LNCAP (cell line): Measurements from ENCODE around the gene VWA7.

Source experiments
- TF ChIP-seq, protein P1 (sequence below): fragments of 450-650 bp; IDR thresholded peaks from 2 replicates; pipeline ENCODE4 v1.5.1; 2017; ENCODE audit warnings: mild to moderate bottlenecking

Gene VWA7

DNA sequence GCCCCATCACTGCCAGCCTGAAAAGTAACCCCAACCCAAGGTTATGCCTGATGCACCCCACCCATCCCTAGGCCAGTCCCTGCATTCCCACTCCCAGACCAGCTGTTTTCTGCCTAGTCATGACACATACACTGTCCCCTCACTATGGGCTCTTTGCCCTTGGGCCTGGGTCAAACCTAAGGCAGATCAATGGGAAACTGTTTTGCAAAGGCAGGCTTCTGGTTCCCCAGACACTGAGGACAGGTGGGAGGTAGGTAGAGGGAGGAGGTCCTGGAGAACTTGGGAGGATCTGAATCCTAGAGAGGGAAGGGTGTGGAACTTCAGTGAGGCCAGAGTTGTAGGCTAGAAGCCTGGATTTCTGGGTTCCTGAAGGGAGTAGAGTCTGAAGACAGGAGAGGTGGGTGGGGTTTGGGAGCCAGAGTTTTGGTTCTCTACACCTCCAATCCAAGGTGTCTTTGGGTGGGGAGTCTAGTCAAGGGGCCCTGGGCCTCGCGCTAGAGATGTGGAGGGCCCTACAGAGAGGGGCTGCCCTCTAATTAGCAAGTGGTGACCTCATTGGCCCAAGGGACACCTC, 42.8 kb downstream of the VWA7 start:
- TF ChIP-seq, protein P1, sequence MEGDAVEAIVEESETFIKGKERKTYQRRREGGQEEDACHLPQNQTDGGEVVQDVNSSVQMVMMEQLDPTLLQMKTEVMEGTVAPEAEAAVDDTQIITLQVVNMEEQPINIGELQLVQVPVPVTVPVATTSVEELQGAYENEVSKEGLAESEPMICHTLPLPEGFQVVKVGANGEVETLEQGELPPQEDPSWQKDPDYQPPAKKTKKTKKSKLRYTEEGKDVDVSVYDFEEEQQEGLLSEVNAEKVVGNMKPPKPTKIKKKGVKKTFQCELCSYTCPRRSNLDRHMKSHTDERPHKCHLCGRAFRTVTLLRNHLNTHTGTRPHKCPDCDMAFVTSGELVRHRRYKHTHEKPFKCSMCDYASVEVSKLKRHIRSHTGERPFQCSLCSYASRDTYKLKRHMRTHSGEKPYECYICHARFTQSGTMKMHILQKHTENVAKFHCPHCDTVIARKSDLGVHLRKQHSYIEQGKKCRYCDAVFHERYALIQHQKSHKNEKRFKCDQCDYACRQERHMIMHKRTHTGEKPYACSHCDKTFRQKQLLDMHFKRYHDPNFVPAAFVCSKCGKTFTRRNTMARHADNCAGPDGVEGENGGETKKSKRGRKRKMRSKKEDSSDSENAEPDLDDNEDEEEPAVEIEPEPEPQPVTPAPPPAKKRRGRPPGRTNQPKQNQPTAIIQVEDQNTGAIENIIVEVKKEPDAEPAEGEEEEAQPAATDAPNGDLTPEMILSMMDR, result no peak

DNA sequence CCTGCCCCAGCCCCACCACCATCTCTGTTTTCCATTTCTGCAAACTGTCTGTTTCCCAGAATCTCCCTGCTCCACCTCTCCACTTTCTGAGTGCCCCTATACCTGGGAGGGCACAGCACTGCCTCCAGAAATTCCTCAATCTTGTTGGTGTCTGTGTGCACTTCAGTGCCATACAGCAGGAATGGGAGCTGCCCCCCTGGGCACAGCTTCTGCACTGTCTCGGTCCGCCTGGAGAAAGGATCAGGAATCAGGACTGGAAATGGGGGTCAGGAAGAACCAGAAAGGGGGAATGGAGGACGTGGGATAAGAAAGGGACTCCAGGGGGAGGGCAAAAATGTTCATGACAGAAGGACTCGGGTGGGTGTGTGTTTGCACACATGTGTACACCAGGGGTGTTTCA, 43.4 kb downstream of the VWA7 start:
- TF ChIP-seq, protein P1, result no peak

DNA sequence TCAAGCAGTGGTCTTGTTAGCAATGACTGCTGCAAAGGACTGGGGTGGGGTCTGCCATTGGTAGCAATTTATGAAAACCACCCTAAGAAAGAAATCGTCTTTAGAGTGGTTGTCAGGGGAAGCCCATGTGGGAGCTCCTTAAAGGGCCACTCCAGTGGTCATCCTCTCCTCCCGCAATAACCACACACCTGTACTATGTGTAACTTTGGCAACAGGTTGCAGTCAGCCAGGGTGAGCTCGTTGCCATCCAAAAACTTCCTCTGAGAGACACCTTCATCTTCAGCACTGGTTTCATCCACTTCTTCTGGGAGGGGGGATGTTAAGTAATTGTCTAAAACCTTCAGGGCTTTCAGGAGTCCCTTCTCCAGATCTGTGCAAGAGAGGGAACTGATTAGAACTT, 45.1 kb downstream of the VWA7 start:
- TF ChIP-seq, protein P1, result no peak

DNA sequence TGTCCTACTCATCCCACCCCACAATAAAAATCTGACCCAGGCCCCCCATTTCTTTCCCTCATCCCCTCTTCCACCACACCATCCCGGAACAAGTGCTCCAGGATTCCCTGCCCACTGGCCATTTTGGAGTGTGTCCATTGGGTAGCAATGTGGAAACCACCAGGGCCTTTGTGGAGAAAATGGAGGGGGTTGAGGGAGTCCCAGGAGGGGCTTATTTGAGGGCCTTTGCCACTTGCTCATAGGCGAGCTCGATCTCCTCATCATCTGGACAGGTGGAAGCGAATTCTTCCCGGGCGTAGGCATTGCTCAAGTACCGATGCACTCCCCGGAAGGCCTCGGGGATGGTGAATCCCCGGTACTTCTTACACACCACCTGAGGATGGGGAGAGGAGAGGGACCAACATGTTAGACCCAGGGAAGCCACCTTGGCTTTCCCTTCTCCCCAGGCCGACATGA, 46.5 kb downstream of the VWA7 start:
- TF ChIP-seq, protein P1, result no peak

DNA sequence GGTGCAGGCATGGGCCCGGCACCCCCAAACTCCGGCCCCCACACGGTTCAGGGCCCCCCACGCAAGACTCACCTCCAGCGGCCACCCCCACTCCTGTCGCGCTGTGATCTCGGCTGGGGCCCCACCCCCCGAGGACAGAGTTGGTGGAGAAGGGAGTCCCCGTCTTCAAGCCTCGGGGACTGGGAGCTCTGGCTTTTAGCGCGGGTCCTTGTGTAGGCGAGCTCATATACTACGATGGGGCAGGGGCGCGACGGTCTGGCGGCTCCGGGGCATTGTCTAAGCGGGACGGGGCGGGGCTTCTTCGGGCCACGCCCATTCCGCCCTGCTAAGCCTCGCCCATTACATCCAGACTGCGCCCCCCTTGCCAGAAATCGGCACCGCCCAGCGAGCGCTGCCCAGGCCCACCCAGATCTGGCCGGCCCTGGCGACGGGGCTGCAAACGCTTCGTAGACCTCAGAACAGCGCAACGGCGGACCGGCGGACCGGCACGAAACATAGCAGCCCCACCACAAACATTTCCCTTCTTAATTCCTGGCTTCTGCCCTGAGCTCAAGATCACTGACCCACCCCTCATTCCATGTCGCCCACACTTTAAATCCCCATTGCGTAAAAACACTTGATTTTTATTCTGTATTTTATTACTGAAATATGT, 47.0 kb downstream of the VWA7 start:
- TF ChIP-seq, protein P1, result no peak

DNA sequence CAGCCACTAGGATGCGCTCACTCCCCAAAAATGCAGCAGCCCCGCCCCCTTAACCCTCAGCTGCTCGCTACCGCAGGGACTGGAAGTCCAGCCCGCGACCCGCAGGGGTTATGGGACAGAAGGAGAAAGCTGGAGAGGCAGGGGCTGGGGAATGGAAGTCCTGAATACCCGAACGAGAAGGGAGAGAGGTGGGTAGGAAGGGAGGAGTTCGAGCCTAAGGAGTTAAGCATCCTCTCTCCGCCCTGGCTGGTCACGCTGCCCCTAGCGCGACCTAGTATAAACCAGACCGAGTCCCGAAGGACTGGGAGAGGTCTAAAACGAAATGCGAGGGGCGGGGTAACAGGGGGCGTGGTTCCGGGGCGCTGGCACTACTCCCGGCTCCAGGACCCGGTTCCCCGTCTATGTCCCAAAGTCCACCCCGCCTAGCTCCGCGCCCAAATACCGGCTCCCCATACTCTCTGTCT, 47.6 kb downstream of the VWA7 start:
- TF ChIP-seq, protein P1, result peak; percentile 15; the same call in 1 of the 2 replicates

DNA sequence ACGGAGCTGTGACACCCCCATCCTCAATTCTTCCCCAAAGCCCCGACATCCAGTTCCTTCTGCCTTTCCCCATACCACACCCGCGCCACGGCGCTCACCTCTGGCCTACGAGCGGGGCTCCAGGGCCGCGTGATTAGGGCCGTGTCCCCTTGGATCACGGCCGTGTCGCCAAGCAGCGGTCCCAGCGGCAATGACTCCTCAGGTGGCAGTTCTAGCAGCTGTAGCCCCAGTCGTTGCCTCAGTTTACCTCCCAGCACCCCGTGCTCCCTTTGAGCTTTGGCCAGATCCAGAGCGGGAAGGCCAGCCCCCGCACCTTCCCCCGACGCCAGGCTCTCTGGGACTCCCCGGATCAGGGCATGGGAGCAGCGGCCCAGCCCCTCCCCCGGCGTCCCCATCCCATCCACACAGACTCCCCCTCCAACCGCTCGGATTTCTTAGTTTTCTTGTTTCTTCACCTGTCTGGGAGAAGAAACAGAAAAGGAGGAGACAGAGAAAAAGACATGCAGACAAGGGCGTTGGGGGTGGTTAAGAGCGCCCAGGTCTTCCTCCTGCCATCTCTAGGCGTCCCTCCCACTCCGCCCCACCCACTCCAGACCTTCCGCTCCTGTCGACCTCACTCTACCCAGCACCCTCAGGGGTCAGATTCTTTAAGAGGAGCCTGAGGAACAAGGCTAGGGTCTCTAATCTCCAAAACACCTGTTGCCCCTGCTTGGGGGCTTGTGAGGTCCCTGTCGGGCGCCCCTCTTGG, 48.2 kb downstream of the VWA7 start, which contains the start of gene DDAH2:
TSS of gene DDAH2 (minus strand) at position 533 of the 748 bp plus-strand sequence. CDS start at position 395, 138 bp downstream.
- TF ChIP-seq, protein P1, result peak; percentile 66
